DMS53 treated with DMSO at 0.1 percent for 48 hours (cell line): Measurements from ENCODE around the gene MRAS.

ENCODE experiments used
- DNase-seq: peaks from one replicate; lab custom pipeline; 2025; ENCODE audit not compliant: unreplicated experiment; lab: John Stamatoyannopoulos, UW

MRAS gene

DNA sequence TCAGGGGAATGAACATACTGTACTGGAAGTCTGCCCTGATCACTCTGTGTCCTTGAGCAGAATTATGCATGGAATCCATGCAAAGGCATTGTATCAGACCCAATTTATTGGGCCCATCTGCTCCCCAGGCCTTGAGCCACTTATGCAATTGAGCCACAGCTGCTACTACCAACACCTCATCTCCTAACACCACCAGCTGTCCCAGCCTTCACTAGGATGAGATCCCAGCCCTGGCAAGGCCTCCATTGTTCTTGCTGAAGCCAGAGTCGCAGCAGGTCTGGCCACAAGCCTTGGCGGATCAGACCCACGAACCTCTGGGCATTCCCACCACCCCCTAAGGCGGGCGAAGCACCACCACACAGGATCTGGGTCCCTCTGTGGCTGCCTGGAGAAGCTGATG is 9.6 kb upstream of the MRAS start:
- DNase-seq, result no peak

DNA sequence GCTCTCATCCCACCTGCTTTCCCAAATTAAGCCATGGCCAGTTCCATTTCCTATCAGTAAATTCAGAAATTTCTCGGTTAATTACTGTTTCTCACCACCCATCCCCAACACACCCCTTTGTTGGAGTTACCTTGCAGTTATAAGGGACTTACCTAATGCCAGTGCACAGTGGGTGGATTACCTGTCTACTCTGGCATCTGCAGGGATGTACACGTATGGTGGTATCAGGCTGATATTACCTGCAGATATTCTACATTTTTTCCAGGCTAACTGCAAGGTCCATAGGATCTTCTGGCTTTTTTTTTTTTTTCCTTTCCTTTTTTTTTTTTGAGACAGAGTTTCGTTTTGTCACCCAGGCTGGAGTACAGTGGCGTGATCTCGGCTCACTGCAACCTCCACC is 7.9 kb upstream of the MRAS start:
- DNase-seq, result no peak

- DNase-seq, result no peak
Observed at GRCh38 chr3:138344754-138345153, 3.6 kb upstream of the MRAS start.

DNA sequence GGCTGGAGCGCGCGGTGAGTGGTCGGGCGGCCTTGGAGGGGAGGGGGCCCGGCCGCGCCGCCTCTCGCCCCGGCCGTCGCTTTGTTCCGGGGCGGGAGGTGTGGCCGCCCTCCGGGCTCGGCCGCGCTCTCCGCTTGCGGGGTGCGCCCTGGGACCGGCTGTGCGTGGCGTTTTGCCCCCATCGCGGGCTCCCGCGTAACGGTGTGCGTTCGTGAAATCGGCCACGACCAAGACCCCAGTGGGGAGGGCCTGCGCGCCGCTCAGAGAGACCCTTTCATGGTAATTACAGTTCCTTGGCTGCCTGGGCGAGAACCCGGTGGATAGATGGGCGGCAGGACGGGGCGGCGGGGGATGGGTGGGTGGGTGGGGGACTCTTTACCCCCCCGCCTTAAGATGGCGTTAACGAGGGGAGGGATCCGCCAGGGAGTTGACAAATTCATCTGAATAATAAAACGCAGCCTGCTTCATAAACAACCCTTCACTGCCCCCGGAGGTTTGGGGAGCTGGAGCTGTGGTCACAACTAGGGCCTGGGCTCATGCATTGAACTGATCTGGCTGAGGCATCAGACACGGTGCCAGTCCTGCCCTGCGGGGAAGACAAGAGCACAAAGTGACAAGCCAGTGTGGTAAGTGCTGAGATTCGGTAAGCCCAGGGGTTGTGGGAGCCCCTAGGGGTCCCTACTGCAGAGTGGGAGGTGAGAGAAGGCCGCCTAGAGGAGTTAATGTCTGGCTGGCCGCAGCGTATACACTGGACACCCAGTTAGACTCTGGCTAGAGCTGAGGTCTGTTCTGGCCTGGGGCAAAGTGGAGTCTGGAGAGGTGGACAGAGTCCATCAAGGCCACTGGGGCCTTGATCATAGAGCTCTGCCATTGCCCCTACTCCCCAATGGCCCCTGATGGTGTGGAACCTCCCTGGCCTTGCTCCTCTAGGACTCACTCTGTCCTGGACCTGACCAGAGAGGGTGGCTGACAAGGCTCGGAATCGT is 668 bp downstream of the MRAS start:
- no peak for DNase-seq

DNA sequence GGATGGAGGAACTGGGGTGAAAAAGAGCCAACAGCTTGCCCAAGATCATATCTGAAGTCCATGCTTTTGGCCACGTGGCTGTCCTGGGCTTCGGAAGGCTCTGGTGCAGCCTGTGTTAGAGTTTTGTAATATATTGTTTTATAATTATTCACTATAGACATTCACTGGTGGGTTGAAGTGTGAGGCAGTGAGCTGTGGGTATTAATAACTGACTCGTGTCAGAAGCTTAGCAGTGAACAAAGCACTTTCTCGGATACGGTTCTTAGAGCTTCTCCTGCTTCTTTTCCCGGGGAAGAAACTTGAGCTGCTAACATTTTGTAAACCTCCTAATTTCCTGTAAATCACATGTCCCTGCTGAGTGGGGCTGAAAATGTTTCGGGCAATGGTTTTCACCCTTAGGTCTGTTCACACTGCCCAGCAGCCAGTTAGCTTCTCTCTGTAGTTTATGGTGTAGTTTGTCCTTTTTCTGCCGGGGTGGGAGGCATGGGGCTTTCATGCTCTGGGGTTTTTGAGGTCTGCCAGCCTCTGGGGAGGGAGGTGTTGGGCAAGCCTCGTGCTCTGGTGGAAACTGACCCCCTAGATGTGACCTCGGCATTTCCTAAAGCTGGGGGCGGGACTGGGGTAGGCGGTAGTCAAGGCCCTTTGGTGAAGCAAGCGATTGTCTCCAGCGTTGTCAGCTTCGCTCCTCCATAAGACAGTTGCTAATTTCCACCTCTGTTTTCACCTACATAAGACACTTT is 1.7 kb downstream of the MRAS start:
- no peak for DNase-seq

DNA sequence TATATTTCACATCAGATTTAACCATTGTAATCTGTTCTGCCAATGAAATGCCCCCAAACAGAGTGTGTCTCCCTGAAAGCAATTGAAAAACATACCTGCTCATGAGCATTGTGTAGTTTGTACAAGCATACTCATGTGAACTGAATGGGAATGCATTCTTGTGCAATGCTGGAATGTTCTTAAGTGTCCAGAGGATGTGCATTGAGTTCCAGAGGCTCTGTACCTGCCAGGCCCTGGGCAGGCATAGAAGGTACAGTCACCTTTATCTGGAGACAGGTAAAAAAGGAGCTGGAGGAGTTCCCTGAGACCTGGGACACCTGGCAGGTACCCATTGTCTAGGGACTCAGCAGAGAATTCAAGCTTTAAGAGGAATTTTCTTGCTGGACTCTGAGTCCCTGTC is 2.8 kb downstream of the MRAS start:
- no peak for DNase-seq

DNA sequence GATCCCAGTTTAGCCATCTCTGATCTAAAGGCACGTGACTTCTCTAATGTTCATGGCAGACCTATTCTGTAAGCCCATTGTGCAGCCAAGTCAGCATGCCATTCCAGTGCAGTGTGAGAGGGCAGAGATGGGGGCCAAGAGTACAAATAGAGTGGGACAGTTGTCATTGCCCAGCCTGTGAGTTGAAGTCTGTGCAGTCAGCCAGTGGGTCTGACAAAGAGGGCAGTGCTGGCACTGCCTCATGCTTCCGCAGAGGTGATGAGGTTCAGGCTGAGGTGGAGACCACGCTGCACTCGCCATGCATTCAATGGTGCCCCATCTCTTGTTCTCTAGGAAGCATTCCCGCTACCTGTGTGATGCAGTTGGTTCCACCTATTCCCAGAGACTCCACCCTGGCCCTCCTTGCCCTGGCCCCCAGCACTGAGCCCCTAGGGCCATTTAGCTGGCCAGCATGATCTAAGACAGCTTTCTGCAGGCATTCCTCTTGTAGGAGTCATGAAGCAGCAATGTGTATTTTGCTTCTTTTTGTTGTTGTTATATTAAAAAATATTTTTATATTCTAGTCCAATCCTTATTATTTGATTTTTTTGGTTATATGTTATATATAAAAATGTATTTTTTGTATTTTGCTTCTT is 3.7 kb downstream of the MRAS start:
- no peak for DNase-seq

DNA sequence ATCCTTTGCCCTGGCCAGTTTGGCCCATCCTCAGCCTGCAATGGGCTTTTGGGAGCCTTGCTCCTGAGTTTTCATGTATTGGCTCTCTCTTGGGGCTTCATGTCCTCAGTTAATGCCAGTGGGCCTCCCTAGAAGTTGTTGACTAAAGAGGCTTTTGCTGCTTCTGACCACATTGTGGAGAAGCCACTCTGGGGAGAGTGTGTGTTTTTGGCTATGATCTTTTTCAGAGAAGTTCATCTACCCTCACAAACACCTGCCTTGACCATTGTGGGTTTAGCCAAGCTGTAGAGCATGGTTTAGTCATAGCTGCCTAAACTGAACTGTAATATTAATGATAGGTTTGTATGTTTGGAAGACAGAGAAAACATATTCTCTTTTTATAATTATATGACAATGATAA is 6.0 kb downstream of the MRAS start:
- DNase-seq, result no peak

DNA sequence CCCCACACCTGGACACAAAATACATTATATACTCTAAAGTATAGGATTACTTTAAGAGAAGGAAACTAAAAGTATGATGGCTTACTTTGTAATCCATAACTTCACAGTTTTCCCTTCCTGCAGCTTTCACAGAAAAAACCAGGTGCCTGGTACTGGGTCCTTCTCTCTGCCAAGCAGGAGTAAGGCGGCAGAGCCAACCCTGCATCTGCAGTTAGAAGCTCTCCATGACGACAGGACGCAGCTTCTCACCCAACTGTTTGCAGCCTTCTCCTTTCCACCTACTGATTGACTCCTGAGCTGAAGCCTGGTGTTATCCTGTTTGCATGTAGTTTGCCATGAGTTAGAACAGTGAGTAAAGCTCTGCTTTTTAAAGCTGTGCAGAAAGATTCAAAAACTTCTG is 6.7 kb downstream of the MRAS start:
- no peak for DNase-seq

GRCh38 chr3:138356730-138357405 is 8.5 kb downstream of the MRAS start:
- no peak for DNase-seq

- no peak for DNase-seq
Observed at GRCh38 chr3:138359148-138359918, 11.0 kb downstream of the MRAS start.

DNA sequence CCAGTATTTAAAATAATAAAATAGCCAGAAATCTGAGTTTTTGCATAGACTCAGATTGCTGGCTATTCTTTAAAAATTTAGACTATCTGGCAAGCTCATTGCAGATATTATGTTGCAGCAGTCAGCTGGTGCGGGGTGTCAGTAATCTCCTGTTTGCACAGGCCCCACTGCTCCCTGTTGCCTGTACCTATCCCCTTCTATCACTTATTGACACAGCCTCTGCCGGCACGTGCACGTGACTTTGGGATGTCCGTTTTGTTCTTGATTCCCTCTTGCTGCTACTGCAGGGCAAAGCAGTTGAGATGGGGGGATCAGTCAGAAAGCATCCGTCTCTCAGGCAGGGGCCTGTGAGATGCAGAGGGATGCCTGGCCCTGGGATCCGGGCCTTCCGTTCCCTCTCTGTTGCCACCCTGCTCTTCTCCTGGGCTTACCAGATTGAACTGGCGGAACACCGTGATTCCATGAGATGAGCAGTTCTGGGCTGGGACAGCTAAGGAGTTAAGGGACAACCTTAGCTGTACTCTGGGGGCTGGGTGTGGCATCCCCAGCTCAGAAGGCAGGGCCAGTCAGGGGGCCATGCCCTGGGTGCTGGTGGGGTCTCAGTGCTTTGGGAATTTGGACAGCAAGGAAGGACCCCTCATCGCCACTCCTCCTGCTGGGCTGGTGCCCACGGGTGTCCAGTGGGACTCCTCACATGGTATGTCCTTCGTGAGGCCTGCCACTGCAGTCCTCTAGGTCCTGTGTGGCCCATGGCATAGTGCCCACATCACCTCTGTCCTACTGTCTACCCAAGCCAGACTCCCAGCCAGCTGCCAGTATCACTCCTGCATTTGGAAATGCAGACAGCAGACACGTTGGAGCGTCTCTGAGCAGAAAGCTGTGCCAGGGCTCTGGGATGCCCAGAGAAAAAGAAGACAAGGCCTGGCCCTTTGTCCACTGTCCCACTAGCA is 11.8 kb downstream of the MRAS start:
- no peak for DNase-seq

- DNase-seq, result no peak
Observed at GRCh38 chr3:138360869-138361525, 12.6 kb downstream of the MRAS start.

DNA sequence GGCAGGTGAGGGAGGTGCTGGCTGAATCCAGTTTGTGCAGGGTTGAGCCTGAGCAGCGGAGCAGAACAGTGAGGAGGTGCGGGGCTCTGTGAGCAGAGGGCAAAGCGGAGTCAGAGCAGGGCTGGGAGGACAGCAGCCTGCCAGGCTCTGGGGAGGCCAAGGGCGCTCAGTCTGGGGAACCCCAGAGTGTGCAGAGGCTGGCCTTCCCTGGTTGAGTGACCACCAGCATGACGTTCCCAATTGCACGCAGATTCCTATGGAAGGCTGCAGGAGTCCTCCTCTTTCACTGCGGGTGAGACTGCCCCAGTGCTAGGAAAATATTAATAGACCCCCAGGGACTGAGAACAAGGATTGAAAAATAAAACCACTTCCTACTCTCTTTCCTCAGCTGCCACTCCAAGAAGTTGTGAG is 13.2 kb downstream of the MRAS start:
- no peak for DNase-seq

DNA sequence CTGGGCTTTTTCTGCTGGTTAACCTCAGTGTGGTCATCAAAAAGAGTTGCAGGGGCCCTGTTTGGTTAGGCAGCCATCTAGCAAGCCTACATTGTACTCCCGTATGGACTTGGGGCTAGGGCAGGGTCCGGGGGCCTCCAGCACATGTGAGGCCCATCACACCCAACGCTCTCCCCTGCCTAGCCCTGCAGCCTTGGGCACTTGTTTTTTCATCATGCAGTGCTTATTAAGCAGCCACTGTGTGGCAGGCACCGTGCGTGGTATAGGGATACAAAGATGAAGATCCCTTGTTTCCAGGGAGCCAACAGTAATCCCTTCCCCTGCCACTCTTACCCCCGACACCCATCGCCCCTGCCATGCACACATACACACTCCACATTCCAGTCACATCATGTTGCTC is 14.2 kb downstream of the MRAS start:
- no peak for DNase-seq

DNA sequence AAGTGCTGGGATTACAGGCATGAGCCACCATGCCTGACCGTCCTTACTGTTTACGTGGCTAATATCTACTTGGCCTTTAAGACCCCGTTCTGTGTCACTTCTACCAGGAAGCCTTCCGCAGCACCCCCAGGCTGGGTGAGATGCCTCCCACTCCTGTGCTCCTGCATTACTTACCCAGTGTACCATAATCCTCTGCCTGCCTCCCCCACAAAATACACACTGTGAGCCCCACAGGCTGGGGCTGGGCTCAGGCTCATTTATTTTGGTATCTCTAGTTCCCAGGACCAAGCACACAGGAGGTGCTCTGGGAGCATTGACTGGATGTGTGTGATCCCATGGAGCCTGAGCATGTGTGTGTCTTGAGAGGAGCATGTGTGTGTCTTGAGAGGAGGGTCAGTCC is 14.9 kb downstream of the MRAS start:
- DNase-seq, result no peak

DNA sequence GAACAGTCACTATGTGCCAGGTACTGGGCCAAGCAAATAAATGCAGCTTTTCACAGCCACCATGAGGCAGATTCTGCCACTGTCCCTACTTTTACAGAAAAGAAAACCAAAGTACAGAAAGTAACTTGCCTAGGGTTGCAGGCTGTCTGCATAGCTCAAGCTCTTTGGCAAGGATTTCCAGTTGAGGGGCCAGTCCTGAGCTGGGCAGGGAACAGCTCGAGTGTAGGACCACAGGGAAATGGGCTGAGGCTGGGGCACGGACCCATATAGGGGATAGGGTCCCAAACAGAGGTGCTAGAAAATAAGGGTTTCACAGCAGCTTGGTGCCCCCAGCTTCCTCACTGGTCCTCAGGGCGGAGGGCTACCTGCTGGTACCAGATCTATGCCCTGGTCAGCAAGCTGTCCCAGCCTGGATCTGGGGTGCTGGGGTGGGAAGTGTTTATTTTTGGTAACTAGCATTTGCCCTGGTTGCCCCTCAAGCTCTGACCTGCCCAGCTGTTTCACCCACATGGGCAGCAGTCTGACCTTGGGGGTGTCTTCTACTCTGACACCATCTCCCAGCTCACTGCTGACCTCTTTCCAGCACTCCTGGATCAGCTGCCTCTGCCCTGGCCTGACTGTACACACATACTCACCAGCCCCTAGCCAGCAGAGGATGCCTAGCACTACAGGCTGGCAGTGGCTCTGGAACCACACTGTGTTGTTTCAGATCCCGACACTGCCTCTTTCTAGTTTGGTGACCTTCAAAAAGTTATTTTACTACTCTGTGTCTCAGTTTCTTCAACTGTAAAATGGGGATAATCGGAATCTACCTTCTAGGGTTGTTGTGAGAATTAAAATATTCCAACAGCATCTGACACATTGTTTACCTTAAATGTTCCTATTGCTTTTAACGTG is 16.2 kb downstream of the MRAS start:
- DNase-seq, result no peak

DNA sequence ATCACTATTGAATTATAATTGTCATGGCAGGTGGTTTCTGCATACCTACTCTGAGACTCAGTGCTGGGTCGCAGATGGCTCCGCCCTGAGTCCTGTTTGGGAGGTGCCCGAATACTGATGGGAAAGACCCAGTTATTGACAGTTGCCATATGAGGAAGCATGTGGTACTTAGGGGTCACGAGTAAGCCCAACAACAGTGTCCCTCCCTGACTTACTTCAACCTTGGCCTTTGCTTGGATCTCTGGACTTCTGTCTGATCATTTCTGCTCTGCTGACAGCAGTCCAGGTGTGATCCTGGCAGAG is 16.8 kb downstream of the MRAS start:
- DNase-seq, result no peak
